Stromal cell of bone marrow (primary cell): ENCODE results near the gene TRPM3.
A peak's percentile ranks its signal among the peaks of the same experiment; 100 is the strongest.

ENCODE experiments used
- DNase-seq: peaks from one replicate; pipeline ENCODE4 v3.0.0-alpha.2; 2012; ENCODE audit warnings: low read depth

Gene TRPM3

DNA sequence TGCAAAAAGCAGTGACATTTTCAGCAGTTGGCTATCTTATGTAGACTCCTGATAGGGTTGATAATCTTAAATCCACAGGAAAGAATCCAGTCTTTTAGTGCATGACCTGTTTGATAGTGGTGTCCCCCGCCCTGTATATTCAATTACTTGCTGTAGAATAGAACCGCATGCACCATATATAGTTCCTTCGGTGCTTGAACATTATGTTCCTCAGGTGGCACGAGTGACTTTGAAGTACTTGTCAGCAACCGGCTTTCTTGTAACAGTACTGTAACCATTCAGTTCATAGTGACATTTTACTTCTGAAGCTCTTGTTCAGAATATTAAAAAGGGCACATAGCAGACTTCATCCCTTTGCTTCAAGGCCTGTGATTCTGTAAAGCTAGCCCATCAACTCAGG is 543.8 kb downstream of the TRPM3 start:
- no peak for DNase-seq

DNA sequence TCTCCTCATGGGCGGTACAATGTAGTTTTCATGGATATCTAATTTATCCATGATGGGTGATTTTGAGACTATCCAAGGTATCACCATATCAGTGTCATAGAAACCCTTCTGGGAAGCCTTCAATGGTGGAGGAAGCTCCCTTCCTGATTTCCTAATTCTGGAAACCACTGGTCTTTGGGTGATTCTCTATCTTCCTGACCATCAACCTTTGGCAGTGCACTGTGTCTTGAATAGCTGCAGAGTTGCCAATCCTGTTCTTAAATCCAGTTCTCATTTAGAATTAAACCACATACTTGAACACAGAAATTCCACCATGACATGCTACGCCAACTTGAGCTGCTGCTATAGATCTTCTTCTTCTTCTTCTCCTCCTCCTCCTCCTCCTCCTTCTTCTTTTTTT is 545.3 kb downstream of the TRPM3 start:
- DNase-seq = no peak

DNA sequence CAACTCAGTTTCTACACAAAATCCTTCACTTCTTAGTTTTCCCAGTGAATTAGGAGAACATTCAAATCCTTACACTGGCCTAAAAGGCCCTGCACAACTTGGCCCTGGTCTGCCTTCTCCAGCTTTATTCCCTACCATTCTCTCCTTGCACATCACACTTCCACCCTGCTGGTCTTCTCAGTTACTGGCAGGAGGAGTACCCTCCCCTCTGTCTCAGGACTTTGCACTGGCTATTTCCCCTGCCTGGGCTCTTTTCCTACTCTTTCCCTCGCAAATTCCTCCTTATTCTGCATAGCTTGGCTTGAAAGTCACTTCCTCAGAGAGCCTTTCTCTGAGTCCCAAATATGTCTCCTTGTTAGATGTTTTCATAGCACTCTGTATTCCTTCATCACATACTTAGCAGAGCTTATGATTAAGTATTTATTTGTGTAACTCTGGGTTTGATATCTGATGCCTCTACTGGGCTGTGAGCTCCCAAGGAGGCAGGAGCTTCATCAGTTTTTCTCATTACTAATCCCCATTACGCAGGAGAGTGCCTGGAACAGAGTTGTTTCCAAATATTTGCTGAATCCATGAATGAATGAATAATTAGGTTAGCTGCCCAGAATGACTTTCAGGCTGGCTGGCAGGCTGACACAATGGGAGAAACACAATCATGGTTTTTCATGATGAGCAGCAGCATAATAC is 547.1 kb downstream of the TRPM3 start:
- peak; percentile 89 for DNase-seq

DNA sequence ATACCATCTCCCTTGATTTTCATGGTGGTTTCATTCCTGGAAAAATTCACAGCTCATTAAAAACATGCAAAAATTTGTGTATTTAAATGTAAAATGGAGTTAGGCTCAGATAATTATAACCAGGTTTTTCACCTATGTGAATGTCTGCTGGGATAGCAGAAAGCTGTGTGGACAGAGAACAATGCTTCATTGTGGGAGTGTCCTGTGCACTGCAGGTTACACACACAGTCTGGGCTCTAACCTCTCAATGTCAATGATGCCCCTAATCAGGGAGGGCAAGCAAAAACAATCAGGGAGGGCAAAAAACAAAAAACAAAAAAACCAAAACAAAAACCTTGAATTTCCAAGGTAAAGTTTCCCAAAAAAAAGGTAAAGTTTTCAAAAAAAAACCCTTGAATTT is 548.1 kb downstream of the TRPM3 start:
- no peak for DNase-seq

DNA sequence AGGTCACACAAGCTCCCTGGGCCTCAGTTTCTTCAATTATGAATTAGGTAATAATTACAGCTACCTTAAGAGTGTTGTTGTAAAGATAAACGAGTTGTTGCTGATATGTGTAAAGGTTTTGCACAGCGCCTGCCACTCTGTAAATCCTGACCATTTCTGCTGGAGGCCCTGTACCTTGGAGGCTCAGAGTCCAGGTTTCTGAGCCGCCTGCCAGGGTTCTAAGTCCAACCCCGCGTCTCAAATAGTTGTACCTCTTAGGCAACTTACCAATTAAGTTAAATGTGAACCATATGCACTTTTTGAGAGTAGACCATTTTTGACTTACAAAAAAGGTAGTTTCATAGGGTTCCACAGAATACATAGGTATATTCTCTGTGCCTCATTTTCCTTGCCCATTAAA is 550.2 kb downstream of the TRPM3 start:
- DNase-seq = no peak

DNA sequence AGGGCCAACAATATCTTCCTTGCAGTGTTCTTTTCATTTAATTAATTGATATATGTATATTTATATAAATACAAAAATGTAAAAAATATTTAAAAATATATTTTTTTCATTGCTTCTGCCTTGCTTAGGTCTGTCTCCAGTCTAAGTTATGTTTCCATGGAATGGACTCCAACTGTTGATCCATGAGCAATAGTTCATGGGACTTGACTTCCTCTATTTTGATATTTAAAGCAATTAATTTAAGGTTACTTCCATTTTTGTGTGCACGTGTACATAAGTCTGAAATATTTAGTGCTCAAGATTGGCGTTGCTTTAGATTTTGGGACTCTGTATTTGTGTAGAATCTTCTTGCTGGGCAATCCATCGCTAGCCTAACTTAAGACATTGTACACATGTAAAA is 551.6 kb downstream of the TRPM3 start:
- DNase-seq = no peak

DNA sequence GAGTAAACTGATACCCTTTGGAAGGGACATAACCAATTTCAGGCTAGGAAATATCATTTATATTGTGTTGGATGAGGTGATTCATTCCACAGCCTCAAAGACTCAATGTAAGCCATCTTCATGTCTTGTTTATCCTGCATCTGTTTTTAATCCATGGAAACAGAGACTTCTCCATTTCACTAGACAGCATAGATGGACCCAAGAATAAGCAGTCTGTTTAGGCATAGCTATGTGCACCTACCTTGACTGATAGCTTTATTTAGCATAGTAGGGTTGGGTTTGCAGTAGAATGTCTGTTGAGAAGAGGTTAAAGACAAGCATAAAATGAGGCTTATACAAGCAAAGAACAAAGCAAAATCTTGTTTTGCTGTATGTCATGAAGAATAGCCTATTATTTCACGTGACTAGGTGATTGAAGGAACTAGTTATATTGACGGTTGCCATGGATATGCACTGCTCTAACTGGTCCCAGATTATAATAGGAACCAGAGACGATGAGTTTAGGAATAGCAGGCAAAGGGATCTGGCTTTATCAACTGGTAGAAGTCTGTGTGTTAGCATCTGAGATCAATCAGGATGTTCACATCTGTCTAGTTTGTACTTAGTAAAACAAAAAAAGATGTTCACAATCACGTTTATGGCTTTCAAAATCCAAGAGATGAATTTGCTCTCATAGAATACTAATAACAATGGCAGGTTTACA is 552.2 kb downstream of the TRPM3 start:
- DNase-seq = no peak

DNA sequence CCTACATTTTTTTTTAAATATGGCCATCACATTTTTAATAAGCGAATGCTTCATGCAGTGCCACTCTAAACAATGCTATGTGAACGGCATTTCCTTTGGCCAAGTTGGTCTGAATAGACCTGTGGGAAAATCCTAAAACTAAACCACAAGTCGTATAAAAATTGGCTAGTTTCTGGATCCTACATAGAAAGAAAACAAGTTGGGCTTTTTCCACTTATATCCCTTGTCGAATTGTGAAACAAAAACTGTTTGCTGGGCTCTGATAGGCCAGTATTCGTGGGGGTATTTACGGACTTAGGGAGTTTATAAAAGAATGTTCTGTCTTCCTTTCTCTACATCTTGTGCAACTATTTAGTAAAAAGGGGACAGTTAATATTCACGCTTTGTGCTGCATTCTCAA is 553.9 kb downstream of the TRPM3 start:
- DNase-seq = peak; percentile 67

DNA sequence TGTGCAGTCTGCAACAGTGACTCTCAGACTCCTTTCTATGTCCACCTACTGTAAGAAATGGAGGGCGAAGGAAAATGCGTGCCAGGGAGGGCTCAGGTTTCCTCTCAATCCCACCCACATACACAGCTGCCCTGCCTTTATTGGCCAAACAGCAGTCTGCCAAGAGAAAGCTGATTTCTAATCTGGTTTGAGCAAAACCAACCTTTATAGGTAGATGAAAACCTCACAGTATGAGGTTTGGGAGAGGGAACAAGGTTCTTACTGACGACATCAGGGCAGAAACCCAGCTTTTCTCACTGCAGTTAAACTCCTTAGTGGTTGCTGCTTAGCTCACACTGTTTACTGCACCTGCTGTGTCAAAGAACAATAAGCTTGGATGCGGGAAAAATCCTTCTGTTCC is 554.7 kb downstream of the TRPM3 start:
- DNase-seq = no peak

DNA sequence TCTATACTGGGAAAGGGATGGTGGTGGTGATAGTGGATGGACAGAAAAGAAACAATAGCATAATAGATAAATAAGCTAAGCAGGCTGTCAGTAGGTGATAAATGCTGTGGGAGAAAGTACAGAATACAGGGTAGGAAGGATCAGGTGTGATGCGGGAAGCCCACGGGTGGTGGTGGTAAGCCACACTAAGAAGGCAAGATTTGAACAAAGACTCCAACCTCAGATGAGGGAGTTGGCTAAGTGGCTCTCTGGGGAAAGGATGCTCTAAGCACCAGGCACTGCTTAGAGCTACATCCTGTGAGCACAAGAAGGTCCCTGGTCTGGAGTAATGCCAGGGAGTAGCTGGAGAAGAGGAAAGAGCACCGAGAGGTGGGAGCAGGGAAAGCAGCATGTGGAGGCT is 555.4 kb downstream of the TRPM3 start:
- DNase-seq = no peak

DNA sequence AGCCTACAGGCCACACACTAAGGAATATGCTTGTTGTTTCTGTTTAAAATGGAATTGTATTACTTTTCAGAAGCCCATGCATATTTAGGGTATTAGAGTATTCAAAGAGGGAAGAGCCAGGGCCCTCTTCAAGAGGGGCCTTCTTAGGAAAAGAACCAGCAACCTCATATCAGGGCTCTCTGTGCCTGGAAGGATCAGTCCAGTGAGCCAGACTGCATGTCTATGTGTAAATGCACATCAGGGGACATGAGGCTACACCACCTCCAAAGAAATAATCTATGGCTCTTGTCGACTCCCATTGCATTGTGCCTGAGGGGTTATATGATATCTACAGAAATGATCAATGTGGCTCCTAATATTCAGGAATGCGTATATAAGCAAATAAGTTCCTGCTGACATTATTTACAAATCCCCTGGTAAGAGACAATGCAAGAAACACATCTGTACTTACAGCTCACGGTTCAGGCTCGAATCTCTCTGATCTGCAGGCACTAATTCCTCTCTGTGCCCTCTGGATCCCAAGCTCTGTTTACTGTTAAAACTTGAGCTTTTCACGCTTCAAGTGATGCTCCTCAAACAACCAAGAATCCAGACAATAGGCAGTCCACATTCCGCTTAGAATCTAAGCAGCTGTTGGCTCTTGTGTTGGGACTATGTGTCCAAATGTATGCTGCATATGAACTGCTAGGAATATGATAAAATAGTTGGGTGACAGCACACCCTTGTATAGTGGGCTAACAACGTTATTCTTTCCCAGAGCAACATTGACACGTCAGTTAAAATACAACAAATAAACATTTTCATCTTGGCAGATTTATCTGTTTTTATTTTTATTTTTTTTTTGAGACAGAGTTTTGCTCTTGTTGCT is 556.7 kb downstream of the TRPM3 start:
- no peak for DNase-seq

DNA sequence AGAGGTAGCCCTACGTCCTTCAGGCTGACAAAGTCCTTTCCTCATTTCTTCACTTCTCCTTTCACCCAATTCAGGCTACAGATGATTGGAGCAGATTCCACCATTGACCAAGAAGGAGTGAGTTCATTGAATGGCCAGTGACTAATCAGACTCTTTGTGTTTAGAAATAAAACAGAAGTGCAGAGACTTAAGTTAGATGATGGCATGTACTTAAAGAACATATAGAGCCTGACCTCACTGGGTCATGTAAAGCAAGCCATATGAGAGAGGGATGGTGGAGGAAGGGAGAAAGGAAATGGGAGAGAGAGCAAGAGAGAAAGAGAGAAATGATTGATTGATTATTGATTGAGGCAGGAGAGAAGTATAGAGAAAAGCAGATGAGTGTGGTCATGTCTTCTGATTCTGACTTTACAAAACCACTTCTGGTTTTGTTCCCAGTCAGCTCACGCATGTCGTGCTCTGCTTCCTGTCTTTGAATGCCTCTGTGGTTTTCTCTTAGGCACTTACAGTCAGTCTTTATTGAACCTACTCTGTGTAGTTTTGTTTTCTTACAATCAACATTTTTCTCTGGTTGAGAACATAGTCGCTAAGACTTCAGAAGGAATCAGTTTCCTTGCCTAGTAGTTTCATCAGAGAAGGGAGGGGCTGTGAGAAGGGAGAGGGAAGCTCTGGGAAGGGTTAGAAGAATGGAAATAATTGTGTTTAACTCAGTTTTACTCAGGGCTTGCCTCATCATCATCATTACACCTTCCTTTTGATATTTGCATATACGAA is 557.8 kb downstream of the TRPM3 start:
- peak; percentile 88 for DNase-seq

DNA sequence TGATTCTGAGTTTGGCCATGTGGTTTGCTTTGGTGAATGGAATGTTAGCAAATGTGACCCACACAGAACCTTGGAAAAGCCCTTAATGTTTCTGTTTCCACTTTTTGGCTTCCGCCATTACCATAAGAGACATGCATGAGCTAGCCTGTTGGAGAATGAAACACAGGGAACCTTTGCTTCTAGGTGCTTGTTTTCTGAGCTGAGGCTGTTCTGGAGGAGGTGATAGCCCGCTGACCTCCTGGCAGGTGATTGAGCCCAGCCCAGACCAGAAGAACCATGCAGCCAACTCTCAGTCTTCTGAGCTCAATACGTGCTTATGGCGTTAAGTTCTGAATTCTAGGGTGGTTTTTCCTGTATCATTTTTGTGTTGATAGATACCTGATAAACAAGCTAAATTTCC is 558.4 kb downstream of the TRPM3 start:
- no peak for DNase-seq

DNA sequence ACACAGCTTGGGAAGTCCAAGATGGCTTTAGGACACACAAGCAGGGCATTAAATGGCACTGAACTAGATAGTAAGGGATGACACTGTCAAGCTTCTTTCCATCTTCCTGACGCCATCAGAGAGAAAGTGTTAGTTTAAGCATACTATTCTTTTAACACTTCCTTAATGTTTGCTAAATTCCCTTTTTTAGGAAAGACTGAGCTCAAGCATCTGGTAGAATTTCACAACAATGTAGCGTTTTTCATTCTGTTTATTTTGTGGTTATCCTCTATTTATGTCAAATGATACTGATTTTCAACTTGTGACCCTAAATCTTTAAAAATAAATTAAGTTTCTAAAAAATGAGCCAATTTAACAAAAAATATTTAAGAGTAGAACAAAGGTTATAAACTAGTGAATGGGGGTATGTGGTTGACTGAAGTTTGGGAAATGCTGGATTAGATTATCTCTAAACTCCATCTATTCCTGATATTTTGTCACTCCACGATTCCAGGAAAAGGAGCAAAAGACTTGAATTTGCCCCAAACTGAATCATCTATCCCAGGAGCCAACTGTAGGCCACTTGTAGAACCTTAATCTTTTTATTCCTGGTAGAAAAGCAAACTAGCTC is 559.5 kb downstream of the TRPM3 start:
- DNase-seq = no peak

DNA sequence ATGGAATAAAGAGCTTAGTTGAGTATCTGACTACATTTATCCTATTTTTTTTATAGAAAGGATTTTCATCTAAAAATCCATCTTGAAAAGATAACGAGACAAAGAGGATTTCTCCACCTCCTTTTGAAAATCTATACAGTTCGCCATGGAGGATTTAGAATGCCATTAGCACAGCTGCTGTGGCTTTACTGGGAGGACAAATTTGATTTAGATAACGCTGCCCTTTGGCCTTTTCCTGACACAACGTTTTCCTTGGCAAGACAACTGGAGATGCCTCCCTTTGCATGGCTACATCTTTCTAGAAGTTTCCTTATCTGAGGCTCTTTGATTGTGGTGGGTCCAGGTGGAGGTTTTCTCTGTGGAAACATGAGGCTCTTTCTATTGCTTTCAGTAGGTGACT is 560.3 kb downstream of the TRPM3 start:
- DNase-seq = no peak

DNA sequence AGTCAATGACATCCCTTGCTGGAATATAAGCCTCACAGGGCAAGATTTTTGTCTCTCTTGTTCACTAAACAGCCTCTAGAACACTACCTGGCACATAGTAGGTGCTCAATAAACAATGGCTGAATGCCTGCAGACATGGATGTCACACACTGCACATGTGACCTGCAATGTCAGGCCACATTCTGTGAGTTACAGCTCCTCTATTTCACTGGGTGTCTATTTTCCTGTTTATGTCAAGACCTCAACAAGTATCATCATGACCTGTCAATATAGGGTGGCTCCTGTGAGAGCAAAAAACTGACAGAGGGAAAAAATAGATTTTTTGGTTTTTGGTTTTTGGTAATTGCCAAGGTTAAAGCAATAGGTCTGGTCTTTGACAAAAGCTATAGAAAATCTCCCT is 562.3 kb downstream of the TRPM3 start:
- no peak for DNase-seq

DNA sequence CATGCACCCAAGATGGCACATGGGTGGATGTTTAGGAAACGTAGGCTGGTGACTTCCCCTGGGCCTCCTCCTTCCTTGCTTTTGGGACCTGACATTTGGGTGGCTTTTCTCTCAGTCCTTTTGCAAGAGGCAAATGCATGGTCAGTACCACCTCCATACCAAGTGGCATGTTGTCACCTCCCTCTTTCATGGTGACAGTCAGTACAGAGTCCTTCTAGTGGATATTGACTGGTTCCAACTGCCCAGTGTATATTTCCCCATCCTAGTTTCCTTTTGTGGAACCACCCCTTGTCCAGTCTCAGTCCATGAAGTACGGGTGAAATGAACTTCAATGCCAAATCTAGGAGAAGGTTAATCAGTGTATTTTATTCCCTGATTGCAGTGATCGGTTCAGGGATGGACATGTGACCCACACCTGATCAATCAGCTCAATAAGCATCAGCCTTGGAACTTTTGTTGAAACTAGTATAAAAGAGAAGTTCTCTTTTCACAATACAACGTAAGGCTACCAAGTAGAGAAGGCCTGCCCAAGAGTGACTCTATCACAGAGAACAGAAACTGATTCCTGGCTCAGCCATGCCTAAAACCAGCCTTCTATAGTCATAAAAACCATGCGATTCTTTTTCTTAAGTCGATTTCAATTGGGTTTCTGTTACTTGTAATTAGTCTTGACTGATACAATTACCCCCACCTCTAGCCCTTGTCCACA is 563.6 kb downstream of the TRPM3 start:
- DNase-seq = no peak

DNA sequence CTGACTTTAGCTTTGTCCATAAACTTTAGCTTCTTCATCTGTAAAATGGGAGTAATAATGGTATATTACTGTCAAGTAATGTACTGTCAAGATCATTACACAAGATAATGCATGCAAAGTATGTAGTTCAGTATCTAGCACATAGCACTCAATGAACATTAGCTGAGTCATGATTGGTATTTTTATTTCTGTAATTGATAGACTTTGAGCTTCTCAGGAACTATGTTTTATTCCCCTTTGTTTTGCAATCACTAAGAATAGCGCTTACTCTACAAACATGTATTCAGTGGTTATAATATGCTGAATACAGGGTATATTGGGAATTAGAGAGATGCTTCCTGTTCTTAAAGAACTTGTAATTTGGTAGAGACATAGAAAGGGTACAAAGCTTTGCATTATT is 564.6 kb downstream of the TRPM3 start:
- no peak for DNase-seq

DNA sequence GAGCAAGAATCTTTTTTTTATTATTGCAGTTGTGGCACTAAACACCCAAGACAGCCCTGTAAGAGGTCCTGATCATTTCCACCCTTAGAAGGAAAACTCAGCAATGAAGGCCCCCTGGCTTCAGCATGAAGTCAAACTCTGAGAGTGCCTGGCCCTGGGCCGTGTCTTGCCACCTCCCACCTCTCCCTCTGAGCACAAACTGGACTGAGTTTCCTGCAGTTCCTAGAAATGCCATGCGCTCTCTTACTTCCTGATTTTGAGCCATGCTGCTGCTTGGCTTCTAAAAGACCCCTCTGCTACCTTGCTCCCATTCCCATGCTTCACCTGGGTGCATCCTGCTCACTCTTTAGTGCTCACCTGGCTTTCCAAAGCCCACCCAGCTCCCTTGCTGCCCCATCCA is 566.5 kb downstream of the TRPM3 start:
- DNase-seq = no peak

DNA sequence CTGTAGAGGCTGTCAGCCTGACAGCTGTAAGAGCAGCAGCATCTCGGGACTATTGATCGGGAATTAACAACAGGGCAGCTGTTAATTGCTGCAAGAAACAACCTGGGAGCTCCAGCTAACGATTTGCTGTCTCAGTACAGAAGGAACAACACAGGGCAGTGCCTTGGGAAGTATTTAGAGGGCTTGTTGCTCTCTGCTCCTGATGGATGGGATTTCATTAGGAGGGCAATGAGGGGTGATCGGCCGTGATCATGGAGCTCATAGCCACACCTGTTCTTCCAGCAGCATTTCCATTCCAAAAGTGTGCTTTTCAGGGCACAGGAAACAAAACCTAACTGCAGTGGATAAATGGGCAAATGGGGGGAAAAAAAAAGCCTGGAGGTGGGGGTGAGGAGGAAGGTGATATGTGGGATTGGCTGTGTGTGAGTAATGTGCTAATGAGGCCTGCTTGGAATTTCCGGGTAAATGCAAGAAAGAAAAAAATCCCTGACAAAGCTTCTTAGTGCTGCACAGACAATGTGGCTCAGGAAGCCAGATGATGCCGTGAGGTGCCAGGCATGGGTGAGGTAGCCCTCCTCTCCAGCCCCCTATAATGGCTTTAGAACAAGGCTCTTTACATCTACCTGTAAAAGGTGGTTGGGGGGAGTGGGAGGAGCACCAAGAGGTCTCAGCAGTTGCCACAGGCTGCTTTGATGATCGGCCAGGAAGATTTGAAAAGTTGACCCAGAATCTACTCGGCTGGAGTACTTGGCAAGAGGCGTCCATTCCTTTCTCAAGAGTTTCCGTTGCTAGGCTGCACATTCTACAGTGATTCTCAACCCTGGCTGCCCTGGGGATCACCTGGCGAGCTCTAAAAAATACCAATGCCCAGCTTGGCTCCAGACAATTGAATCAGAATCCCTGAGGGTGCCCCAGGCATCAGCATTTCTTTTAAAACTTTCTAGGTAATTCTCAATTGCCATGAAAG is 567.4 kb downstream of the TRPM3 start:
- DNase-seq = no peak
